Measurements from ENCODE around the gene PKDREJ. TPM values are rescaled to one million over a fixed set of nuclear protein-coding genes. Genes with fewer than 3 reads are reported as not detected.

Gene PKDREJ
- polyA plus RNA-seq, 1 of the 3 experiments (the other 2 are of a cell fraction), result not detected

- TF ChIP-seq, protein P1, sequence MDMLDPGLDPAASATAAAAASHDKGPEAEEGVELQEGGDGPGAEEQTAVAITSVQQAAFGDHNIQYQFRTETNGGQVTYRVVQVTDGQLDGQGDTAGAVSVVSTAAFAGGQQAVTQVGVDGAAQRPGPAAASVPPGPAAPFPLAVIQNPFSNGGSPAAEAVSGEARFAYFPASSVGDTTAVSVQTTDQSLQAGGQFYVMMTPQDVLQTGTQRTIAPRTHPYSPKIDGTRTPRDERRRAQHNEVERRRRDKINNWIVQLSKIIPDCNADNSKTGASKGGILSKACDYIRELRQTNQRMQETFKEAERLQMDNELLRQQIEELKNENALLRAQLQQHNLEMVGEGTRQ (IDR thresholded peaks at IDR 0.05; ENCODE audit: borderline replicate concordance, low read depth, low read length), result no peak
- TF ChIP-seq, protein P2, sequence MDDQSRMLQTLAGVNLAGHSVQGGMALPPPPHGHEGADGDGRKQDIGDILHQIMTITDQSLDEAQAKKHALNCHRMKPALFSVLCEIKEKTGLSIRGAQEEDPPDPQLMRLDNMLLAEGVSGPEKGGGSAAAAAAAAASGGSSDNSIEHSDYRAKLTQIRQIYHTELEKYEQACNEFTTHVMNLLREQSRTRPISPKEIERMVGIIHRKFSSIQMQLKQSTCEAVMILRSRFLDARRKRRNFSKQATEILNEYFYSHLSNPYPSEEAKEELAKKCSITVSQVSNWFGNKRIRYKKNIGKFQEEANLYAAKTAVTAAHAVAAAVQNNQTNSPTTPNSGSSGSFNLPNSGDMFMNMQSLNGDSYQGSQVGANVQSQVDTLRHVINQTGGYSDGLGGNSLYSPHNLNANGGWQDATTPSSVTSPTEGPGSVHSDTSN (IDR thresholded peaks at IDR 0.05), result no peak
- TF ChIP-seq GABPA (IDR thresholded peaks at IDR 0.05; ENCODE audit: low read depth) (peak; percentile 79), TCF12 (IDR thresholded peaks at IDR 0.05) (no peak), MEF2A (IDR thresholded peaks at IDR 0.05; ENCODE audit: borderline replicate concordance, low read depth) (no peak), IRF3 (IDR thresholded peaks at IDR 0.05; ENCODE audit: low read depth, low read length) (no peak), SMC3 (IDR thresholded peaks at IDR 0.05; ENCODE audit: low read depth, low read length) (0 out of 2 replicates have a peak, but pooled peaks have one; percentile 7), TEAD4 (IDR thresholded peaks at IDR 0.05; ENCODE audit: borderline replicate concordance, insufficient read depth) (no peak)
- TF ChIP-seq, protein P3, sequence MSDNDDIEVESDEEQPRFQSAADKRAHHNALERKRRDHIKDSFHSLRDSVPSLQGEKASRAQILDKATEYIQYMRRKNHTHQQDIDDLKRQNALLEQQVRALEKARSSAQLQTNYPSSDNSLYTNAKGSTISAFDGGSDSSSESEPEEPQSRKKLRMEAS (IDR thresholded peaks at IDR 0.05; ENCODE audit: low read depth), result peak; percentile 97
Observed at GRCh38 chr22:46250035-46250782, 12.9 kb downstream of the PKDREJ start, which contains the start of gene CDPF1 (continued).

DNA sequence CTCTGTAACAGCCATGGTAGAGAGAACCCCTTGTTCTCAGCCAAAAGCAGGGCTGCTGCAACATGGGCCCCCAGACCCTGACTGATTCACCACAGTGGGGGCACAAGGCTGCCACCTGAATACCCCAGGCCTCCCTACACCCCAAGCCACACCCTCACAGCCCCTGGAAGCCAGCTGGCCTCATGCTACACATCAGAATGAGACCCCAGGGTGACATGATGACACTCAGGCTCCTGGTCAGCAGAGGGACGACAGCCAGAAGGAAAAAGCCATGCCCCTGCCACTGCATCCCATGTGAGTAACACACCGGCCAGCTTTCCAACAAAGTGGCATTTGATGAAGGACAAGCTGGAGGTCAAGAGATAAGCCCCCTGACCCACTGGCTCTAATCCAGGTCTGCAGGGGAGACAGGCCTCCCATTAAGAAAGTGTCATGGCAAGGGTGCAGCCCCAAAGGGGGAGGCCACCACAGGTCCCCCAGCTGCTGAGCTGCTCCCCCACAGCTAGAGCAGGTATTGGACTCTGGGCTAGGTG lies 15.6 kb downstream of the PKDREJ start:
- 100% methylated on average over 2 of the region's 2 CpGs for WGBS (ENCODE audit: low lambda C conversion rate)
- Histone ChIP-seq H3K27me3 (ENCODE audit: insufficient read depth) (no peaks in the 10 kb centered on the region), H2AFZ (ENCODE audit: low read depth) (no peak overlapping the region), H3K36me3 (replicated peaks in 1 of 2; ENCODE audit: control insufficient read depth in 1 of 2, insufficient read depth in 2 of 2, low read length in 1 of 2) (peaks cover 3 to 18% of the 10 kb centered on the region in 2 experiments), H3K4me2 (no peak overlapping the region), H3K4me3 (ENCODE audit: low read depth in 2 of 2, low read length in 1 of 2) (no peak overlapping the region), H3K9ac (no peak overlapping the region), H3K27ac (ENCODE audit: low read depth in 2 of 2, low read length in 1 of 2) (peak overlapping the region in 1 of 2 experiments; percentile 88; a peak in 1 of 4 replicates), H3K9me2 (no peaks in the 10 kb centered on the region), H3F3A (replicated peaks; ENCODE audit: insufficient read depth) (peaks cover 3% of the 10 kb centered on the region), H4K20me1 (ENCODE audit: insufficient read depth) (no peaks in the 10 kb centered on the region), H3K79me2 (ENCODE audit: insufficient read depth) (peaks cover 30% of the 10 kb centered on the region), H3K9me3 (no peaks in the 10 kb centered on the region), H3K4me1 (ENCODE audit: control insufficient read depth in 1 of 2, insufficient read depth in 2 of 2, low read depth in 1 of 2, low read length in 1 of 2) (peaks cover 0 to 73% of the 10 kb centered on the region in 2 experiments; a peak in 3 of 4 replicates)
- ChIA-PET POLR2A (no interaction called here), CTCF (interaction anchor here (2.6 kb wide), 1 partner anchor 125 kb away, joined by 10 read pairs; no protein-coding TSS in a partner anchor)
- peak; percentile 49 for DNase-seq
- no peak for TF ChIP-seq POLR2AphosphoS5 (IDR thresholded peaks at IDR 0.05; ENCODE audit: low read depth, low read length)
- TF ChIP-seq ELF1 (IDR thresholded peaks at IDR 0.05), result no peak
- no peak for TF ChIP-seq RXRA (IDR thresholded peaks at IDR 0.05; ENCODE audit: borderline replicate concordance, low read depth)
- TF ChIP-seq TAF1 (IDR thresholded peaks at IDR 0.05; ENCODE audit: borderline replicate concordance, low read depth, low read length), result no peak
- TF ChIP-seq IRF3 (IDR thresholded peaks at IDR 0.05; ENCODE audit: low read depth, low read length), result no peak
- TF ChIP-seq YY1 (IDR thresholded peaks at IDR 0.05; ENCODE audit: low read depth), result no peak
- TF ChIP-seq ZBTB33 (IDR thresholded peaks at IDR 0.05; ENCODE audit: borderline replicate concordance, low read depth), result no peak
- TF ChIP-seq NRF1 (IDR thresholded peaks at IDR 0.05; ENCODE audit: low read depth, low read length), result no peak
- TF ChIP-seq MXI1 (IDR thresholded peaks at IDR 0.05; ENCODE audit: low read depth, low read length), result no peak
- no peak for TF ChIP-seq TEAD4 (IDR thresholded peaks at IDR 0.05; ENCODE audit: borderline replicate concordance, insufficient read depth)
- TF ChIP-seq GABPA (IDR thresholded peaks at IDR 0.05; ENCODE audit: low read depth), result no peak
- no peak for TF ChIP-seq RCOR1 (IDR thresholded peaks at IDR 0.05; ENCODE audit: low read length)
- TF ChIP-seq EZH2phosphoT487 (IDR thresholded peaks at IDR 0.05; ENCODE audit: borderline replicate concordance, low read depth), result no peak
- TF ChIP-seq USF1 (IDR thresholded peaks at IDR 0.05; ENCODE audit: borderline replicate concordance, low read depth), result no peak
- TF ChIP-seq GATA2 (CRISPR knock-in tag; IDR thresholded peaks at IDR 0.05), result no peak; the same call in 1 of the 2 replicates
- no peak for TF ChIP-seq CHD2 (IDR thresholded peaks at IDR 0.05; ENCODE audit: low read length, partially characterized antibody)
- no peak for TF ChIP-seq MEF2A (IDR thresholded peaks at IDR 0.05; ENCODE audit: borderline replicate concordance, low read depth)
